Measurements from ENCODE around the gene TEDC2.

GRCh38 chr16:2439598-2439997 is 20.3 kb upstream of the TEDC2 start:
- TF ChIP-seq, protein P1, sequence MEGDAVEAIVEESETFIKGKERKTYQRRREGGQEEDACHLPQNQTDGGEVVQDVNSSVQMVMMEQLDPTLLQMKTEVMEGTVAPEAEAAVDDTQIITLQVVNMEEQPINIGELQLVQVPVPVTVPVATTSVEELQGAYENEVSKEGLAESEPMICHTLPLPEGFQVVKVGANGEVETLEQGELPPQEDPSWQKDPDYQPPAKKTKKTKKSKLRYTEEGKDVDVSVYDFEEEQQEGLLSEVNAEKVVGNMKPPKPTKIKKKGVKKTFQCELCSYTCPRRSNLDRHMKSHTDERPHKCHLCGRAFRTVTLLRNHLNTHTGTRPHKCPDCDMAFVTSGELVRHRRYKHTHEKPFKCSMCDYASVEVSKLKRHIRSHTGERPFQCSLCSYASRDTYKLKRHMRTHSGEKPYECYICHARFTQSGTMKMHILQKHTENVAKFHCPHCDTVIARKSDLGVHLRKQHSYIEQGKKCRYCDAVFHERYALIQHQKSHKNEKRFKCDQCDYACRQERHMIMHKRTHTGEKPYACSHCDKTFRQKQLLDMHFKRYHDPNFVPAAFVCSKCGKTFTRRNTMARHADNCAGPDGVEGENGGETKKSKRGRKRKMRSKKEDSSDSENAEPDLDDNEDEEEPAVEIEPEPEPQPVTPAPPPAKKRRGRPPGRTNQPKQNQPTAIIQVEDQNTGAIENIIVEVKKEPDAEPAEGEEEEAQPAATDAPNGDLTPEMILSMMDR (IDR thresholded peaks at IDR 0.05; ENCODE audit: poor library complexity), result no peak
- no peak for TF ChIP-seq EZH2 (IDR thresholded peaks at IDR 0.05; ENCODE audit: borderline replicate concordance)

Measured in hepatocyte (in vitro differentiated cells).